Endodermal cell (in vitro differentiated cells): Measurements from ENCODE around the gene SH3PXD2A. TPM values are rescaled to one million over a fixed set of nuclear protein-coding genes. Genes with fewer than 3 reads are reported as not detected.

Experiments used
- DNase-seq: peaks from one replicate; pipeline ENCODE4 v3.0.0-alpha.2; 2017
- H3K27ac ChIP-seq: 2 replicates; pipeline ENCODE4 v1.5.1; 2013; ENCODE audit warnings: mild to moderate bottlenecking, low read depth, low read length, moderate library complexity
- H3K27me3 ChIP-seq: 2 replicates; pipeline ENCODE4 v1.6.1; 2013; ENCODE audit warnings: mild to moderate bottlenecking, low read length, moderate library complexity; ENCODE audit not compliant: insufficient read depth, control insufficient read depth, poor library complexity, severe bottlenecking
- H3K36me3 ChIP-seq: 2 replicates; pipeline ENCODE4 v1.7.0; 2013; ENCODE audit warnings: mild to moderate bottlenecking, low read length, moderate library complexity; ENCODE audit not compliant: control insufficient read depth, insufficient read depth
- H3K4me1 ChIP-seq: one replicate; pipeline ENCODE4 v1.7.0; 2013; ENCODE audit warnings: low read length; ENCODE audit not compliant: control insufficient read depth, insufficient read depth
- H3K4me3 ChIP-seq: 2 replicates; pipeline ENCODE4 v1.5.1; 2013; ENCODE audit warnings: mild to moderate bottlenecking, low read length, moderate library complexity
- H3K9ac ChIP-seq: 2 replicates; pipeline ENCODE4 v1.6.1; 2013; ENCODE audit warnings: mild to moderate bottlenecking, low read length, moderate library complexity; ENCODE audit not compliant: poor library complexity, severe bottlenecking; ENCODE audit errors: extremely low read depth
- H3K9me3 ChIP-seq: 2 replicates; pipeline ENCODE4 v1.6.1; 2013; ENCODE audit warnings: mild to moderate bottlenecking, low read length, moderate library complexity; ENCODE audit not compliant: control insufficient read depth
- H3K27ac Mint-ChIP-seq: 2 replicates; pipeline ENCODE4 v1.8.0; 2020; ENCODE audit warnings: mixed read lengths
- H3K27me3 Mint-ChIP-seq: 2 replicates; pipeline ENCODE4 v1.8.0; 2021; ENCODE audit warnings: mild to moderate bottlenecking, mixed read lengths; ENCODE audit not compliant: insufficient read depth
- H3K36me3 Mint-ChIP-seq: 2 replicates; pipeline ENCODE4 v1.8.0; 2020; ENCODE audit warnings: low read depth, mixed read lengths
- H3K4me1 Mint-ChIP-seq: 2 replicates; pipeline ENCODE4 v1.8.0; 2020; ENCODE audit warnings: mixed read lengths
- H3K4me3 Mint-ChIP-seq: 2 replicates; pipeline ENCODE4 v1.8.0; 2020; ENCODE audit warnings: mild to moderate bottlenecking, moderate library complexity, mixed read lengths
- H3K9me3 Mint-ChIP-seq: 2 replicates; pipeline ENCODE4 v1.8.0; 2020; ENCODE audit warnings: mild to moderate bottlenecking, mixed read lengths
- WGBS, 2 experiments: methylation state at CpG; one replicate each; pipeline versions ENCODE4 v1.1.5 to v1.1.7; 2013; ENCODE audit warnings: missing lambda C conversion rate in 2 of 2, mixed read lengths in 1 of 2; ENCODE audit not compliant: insufficient coverage in 1 of 2, insufficient read length in 1 of 2; 5-methylcytosine and 5-hydroxymethylcytosine counted together
- total RNA-seq, 2 donors: library from RNA; stranded (reverse); fragmentation: NEBNext Ultra II Directional in 1 of 2; extraction: Animal tissue kit (Norgen Biotek cat#: 25700) in 1 of 2; gene quantifications; 2 replicates in 1 of 2; 3 replicates in 1 of 2; pipeline ENCODE4 v1.2.1, GENCODE V29; 2021
- TF ChIP-seq, protein P1 (sequence below): fragments of 200-600 bp; sonication (generic); conservative IDR thresholded peaks from 2 replicates; pipeline ENCODE4 v1.5.0; 2021; ENCODE audit warnings: antibody characterized with exemption, mild to moderate bottlenecking

Gene SH3PXD2A
- total RNA-seq, 2 donors from 2014 or later, result 15.7 to 22.6 TPM

DNA sequence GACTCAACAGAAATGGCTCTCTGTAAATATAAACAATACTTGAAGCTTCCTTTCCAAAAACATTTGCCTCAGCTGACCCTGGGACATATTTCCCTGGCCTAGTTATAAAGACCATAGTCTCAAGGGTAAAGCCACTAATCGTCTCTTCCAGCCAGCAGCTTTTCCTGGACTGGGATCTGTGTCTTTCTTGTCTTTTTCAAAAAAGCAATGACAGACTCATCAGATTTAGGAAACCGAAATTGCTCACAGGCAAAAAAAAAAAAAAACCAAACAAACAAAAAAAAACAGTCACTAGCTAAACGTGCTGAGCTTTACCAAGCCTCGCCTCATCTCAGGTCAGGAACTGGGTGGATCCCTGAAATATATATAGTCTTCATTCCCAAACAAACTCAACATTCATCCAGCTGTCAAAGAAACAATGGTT, 39.1 kb upstream of the SH3PXD2A start:
- H3K9ac ChIP-seq, result no peak overlapping the region
- no peak overlapping the region for H3K27ac Mint-ChIP-seq
- DNase-seq, result no peak

DNA sequence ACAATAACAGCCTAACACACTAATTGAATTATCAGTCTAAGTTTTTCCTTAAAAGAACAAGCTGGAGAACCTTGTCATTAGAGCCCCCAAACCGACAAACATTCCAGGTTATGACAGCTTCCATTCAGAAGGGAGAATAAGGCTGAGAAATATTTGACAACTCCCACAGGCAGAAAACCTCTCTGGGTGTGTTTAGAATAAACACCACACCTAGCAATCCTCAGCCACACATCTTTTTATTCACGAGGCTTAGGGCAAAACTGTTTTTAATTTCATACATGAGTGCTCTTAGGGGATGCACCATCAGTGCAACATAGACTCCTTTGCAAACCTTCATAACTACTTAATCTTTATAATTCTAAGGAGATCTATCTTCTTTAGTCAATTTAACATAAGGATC, 38.4 kb upstream of the SH3PXD2A start:
- Histone ChIP-seq H3K4me3 (no peak overlapping the region), H3K27ac (no peak overlapping the region), H3K36me3 (peaks cover under 1% of the 10 kb centered on the region), H3K27me3 (no peaks in the 10 kb centered on the region), H3K4me1 (peaks cover 15% of the 10 kb centered on the region), H3K9ac (no peak overlapping the region), H3K9me3 (no peaks in the 10 kb centered on the region)
- H3K4me1 Mint-ChIP-seq, result peaks cover 37% of the 10 kb centered on the region
- H3K9me3 Mint-ChIP-seq, result no peaks in the 10 kb centered on the region
- no peak overlapping the region for H3K27ac Mint-ChIP-seq
- H3K27me3 Mint-ChIP-seq, result no peaks in the 10 kb centered on the region
- peaks cover 5% of the 10 kb centered on the region for H3K36me3 Mint-ChIP-seq
- TF ChIP-seq, protein P1, sequence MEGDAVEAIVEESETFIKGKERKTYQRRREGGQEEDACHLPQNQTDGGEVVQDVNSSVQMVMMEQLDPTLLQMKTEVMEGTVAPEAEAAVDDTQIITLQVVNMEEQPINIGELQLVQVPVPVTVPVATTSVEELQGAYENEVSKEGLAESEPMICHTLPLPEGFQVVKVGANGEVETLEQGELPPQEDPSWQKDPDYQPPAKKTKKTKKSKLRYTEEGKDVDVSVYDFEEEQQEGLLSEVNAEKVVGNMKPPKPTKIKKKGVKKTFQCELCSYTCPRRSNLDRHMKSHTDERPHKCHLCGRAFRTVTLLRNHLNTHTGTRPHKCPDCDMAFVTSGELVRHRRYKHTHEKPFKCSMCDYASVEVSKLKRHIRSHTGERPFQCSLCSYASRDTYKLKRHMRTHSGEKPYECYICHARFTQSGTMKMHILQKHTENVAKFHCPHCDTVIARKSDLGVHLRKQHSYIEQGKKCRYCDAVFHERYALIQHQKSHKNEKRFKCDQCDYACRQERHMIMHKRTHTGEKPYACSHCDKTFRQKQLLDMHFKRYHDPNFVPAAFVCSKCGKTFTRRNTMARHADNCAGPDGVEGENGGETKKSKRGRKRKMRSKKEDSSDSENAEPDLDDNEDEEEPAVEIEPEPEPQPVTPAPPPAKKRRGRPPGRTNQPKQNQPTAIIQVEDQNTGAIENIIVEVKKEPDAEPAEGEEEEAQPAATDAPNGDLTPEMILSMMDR, result no peak
- WGBS, 2 experiments, result 86 to 100% methylated on average over 1 to 2 of the region's 2 CpGs
- no peak overlapping the region for H3K4me3 Mint-ChIP-seq
- no peak for DNase-seq

More for the DNA sequence above, 39.1 kb upstream of the SH3PXD2A start:
- peaks cover 15% of the 10 kb centered on the region for H3K4me1 ChIP-seq
- H3K27ac ChIP-seq, result no peak overlapping the region
- H3K4me1 Mint-ChIP-seq, result peaks cover 37% of the 10 kb centered on the region
- no peaks in the 10 kb centered on the region for H3K27me3 Mint-ChIP-seq
- H3K9me3 Mint-ChIP-seq, result no peaks in the 10 kb centered on the region
- no peak overlapping the region for H3K4me3 Mint-ChIP-seq
- H3K9me3 ChIP-seq, result no peaks in the 10 kb centered on the region
- peaks cover 8% of the 10 kb centered on the region for H3K36me3 Mint-ChIP-seq
- H3K27me3 ChIP-seq, result no peaks in the 10 kb centered on the region
- no peak overlapping the region for H3K4me3 ChIP-seq
- WGBS, 2 experiments, result 75 to 80% methylated on average over 4 of the region's 4 CpGs
- H3K36me3 ChIP-seq, result peaks cover 4% of the 10 kb centered on the region
- TF ChIP-seq, protein P1, result no peak

DNA sequence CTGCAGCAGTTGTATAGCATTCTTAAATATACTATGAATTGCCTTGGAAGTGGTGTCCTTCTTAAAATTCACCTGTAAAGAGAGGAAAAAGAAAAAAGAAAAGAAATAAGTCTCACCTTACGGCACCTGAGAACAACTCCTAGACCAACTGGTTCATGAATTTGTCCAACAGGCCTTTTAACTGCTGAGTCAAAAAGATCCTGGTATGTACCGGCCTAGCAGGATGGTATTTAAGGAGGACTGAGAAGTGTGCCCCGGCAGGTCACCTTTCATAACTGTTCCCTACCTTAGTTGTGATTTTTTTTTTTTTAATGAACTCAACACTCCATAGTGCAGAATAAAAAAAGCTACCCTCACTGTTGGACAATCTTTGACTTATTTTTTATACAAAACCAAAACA, 36.8 kb upstream of the SH3PXD2A start:
- H3K4me3 ChIP-seq, result no peak overlapping the region
- H3K4me1 ChIP-seq, result peaks cover 15% of the 10 kb centered on the region
- TF ChIP-seq, protein P1, result no peak
- no peak for DNase-seq
- WGBS, 2 experiments, result 100% methylated on average over 2 to 3 of the region's 3 CpGs
- Mint-ChIP-seq H3K36me3 (peaks cover 5% of the 10 kb centered on the region), H3K4me3 (no peak overlapping the region), H3K9me3 (no peaks in the 10 kb centered on the region), H3K4me1 (peaks cover 37% of the 10 kb centered on the region), H3K27ac (no peak overlapping the region), H3K27me3 (no peaks in the 10 kb centered on the region)
- no peak overlapping the region for H3K27ac ChIP-seq
- no peaks in the 10 kb centered on the region for H3K36me3 ChIP-seq
- H3K27me3 ChIP-seq, result no peaks in the 10 kb centered on the region
- H3K9ac ChIP-seq, result no peak overlapping the region
- H3K9me3 ChIP-seq, result no peaks in the 10 kb centered on the region
